Mesothelial cell of epicardium (in vitro differentiated cells): ENCODE results near the gene AHNAK2. TPM values are rescaled to one million over a fixed set of nuclear protein-coding genes. Genes with fewer than 3 reads are reported as not detected.
"Not testable (repeated sequence)": the region's sequence is repeated elsewhere in the genome, so short reads cannot be mapped to it uniquely, and the experiment has no call there.

Experiments used
- DNase-seq, 2 experiments: peaks; one replicate each; pipeline ENCODE4 v3.0.0; 2021; ENCODE audit warnings: low spot score in 2 of 2; ENCODE audit not compliant: unreplicated experiment in 2 of 2
- H3K27ac Mint-ChIP-seq: 2 replicates; pipeline ENCODE4 v1.8.0; 2021; ENCODE audit warnings: mixed read lengths
- H3K27me3 Mint-ChIP-seq: 2 replicates; pipeline ENCODE4 v1.8.0; 2021; ENCODE audit warnings: low read depth, mixed read lengths
- H3K36me3 Mint-ChIP-seq: 2 replicates; pipeline ENCODE4 v1.8.0; 2021; ENCODE audit warnings: mixed read lengths
- H3K4me1 Mint-ChIP-seq: 2 replicates; pipeline ENCODE4 v1.8.0; 2021; ENCODE audit warnings: mixed read lengths
- H3K4me3 Mint-ChIP-seq: 2 replicates; pipeline ENCODE4 v1.8.0; 2021; ENCODE audit warnings: mild to moderate bottlenecking, moderate library complexity, mixed read lengths
- H3K9me3 Mint-ChIP-seq: 2 replicates; pipeline ENCODE4 v1.8.0; 2021; ENCODE audit warnings: mixed read lengths
- total RNA-seq: library from RNA; stranded (reverse); gene quantifications from 3 replicates; pipeline ENCODE4 v1.2.1, GENCODE V29; 2021
- TF ChIP-seq, protein P1 (sequence below): fragments of 200-600 bp; sonication (generic); IDR thresholded peaks from one replicate; pipeline ENCODE4 v1.5.0; 2021; ENCODE audit warnings: antibody characterized with exemption; ENCODE audit not compliant: unreplicated experiment

Gene AHNAK2
- total RNA-seq, 1 donor from 2014 or later = 2.8 TPM

DNA sequence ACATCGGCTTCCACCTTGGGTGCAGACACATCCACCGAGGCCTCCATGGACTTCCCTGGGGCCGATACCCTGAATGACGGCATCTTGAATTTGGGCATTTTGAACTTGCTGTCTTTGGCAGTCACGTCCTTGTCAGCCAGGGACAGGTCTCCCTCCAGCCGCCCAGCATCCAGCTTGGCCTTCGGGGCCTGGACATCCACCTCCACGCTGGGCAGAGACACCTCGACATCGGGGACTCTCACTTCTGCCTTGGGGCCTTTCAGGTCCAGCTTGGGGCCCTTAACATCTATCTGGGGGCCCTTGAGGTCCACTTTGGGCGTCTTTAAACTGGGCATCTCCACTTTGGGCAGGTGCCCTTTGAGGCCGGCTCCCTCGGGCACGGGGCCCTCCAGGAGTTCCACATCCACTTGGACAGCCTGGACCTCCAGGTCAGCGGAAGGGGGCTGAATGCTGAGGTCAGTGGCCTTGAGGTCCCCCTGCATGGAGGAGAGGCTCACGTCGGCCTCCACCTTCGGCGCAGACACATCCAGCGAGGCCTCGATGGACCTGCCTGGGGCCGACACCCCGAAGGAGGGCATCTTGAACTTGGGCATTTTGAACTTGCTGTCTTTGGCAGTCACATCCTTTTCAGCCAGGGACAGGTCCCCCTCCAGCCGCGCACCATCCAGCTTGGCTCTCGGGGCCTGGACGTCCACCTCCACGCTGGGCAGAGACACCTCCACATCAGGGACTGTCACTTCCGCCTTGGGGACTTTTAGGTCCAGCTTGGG, 33.6 kb downstream of the AHNAK2 start:
- peaks cover 15% of the 10 kb centered on the region for H3K27me3 Mint-ChIP-seq
- not testable (repeated sequence) for H3K4me1 Mint-ChIP-seq, DNase-seq

DNA sequence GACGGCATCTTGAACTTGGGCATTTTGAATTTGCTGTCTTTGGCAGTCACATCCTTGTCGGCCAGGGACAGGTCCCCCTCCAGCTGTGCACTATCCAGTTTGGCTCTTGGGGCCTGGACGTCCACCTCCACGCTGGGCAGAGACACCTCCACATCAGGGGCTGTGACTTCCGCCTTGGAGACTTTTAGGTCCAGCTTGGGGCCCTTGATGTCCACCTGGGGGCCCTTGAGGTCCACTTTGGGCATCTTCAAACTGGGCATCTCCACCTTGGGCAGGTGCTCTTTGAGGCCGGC, 34.2 kb downstream of the AHNAK2 start:
- not testable (repeated sequence) for H3K9me3 Mint-ChIP-seq, DNase-seq, H3K36me3 Mint-ChIP-seq, H3K4me1 Mint-ChIP-seq, H3K4me3 Mint-ChIP-seq, H3K27ac Mint-ChIP-seq
- H3K27me3 Mint-ChIP-seq = peaks cover 21% of the 10 kb centered on the region

More for the DNA sequence above, 33.6 kb downstream of the AHNAK2 start:
- H3K27ac Mint-ChIP-seq, H3K36me3 Mint-ChIP-seq, H3K4me3 Mint-ChIP-seq, H3K9me3 Mint-ChIP-seq: not testable (repeated sequence)

DNA sequence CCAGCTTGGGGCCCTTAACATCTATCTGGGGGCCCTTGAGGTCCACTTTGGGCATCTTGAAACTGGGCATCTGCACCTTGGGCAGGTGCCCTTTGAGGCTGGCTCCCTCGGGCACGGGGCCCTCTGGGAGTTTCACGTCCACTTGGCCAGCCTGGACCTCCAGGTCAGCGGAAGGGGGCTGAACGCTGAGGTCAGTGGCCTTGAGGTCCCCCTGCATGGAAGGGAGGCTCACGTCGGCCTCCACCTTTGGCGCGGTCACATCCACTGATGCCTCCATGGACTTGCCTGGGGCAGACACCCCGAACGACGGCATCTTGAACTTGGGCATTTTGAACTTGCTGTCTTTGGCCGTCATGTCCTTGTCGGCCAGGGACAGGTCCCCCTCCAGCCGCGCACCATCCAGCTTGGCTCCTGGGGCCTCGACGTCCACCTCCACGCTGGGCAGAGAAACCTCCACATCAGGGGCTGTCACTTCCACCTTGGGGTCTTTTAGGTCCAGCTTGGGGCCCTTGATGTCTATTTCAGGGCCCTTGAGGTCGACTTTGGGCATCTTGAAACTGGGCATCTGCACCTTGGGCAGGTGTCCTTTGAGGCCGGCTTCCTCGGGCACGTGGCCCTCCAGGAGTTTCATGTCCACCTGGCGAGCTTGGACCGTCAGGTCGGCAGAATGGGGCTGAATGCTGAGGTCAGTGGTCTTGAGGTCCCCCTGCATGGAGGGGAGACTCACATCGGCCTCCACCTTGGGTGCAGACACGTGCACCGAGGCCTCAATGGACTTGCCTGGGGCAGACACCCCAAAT, 34.8 kb downstream of the AHNAK2 start:
- not testable (repeated sequence) for H3K27ac Mint-ChIP-seq, H3K9me3 Mint-ChIP-seq, H3K4me3 Mint-ChIP-seq, H3K36me3 Mint-ChIP-seq, DNase-seq, H3K4me1 Mint-ChIP-seq
- H3K27me3 Mint-ChIP-seq = peaks cover 27% of the 10 kb centered on the region

DNA sequence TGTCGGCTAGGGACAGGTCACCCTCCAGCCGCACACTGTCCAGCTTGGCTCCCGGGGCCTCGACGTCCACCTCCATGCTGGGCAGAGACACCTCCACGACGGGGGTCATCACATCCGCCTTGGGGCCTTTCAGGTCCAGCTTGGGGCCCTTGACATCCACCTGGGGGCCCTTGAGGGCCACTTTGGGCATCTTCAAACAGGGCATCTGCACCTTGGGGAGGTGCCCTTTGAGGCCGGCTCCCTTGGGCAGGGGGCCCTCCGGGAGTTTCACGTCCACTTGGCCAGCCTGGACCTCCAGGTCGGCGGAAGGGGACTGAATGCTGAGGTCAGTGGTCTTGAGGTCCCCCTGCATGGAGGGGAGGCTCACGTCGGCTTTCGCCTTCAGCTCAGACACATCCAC, 35.6 kb downstream of the AHNAK2 start:
- Mint-ChIP-seq H3K27ac (no peak overlapping the region), H3K27me3 (peaks cover 35% of the 10 kb centered on the region), H3K9me3 (no peaks in the 10 kb centered on the region), H3K36me3 (no peaks in the 10 kb centered on the region), H3K4me3 (no peak overlapping the region), H3K4me1 (no peaks in the 10 kb centered on the region)
- TF ChIP-seq, protein P1, sequence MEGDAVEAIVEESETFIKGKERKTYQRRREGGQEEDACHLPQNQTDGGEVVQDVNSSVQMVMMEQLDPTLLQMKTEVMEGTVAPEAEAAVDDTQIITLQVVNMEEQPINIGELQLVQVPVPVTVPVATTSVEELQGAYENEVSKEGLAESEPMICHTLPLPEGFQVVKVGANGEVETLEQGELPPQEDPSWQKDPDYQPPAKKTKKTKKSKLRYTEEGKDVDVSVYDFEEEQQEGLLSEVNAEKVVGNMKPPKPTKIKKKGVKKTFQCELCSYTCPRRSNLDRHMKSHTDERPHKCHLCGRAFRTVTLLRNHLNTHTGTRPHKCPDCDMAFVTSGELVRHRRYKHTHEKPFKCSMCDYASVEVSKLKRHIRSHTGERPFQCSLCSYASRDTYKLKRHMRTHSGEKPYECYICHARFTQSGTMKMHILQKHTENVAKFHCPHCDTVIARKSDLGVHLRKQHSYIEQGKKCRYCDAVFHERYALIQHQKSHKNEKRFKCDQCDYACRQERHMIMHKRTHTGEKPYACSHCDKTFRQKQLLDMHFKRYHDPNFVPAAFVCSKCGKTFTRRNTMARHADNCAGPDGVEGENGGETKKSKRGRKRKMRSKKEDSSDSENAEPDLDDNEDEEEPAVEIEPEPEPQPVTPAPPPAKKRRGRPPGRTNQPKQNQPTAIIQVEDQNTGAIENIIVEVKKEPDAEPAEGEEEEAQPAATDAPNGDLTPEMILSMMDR = no peak
- DNase-seq = no peak

DNA sequence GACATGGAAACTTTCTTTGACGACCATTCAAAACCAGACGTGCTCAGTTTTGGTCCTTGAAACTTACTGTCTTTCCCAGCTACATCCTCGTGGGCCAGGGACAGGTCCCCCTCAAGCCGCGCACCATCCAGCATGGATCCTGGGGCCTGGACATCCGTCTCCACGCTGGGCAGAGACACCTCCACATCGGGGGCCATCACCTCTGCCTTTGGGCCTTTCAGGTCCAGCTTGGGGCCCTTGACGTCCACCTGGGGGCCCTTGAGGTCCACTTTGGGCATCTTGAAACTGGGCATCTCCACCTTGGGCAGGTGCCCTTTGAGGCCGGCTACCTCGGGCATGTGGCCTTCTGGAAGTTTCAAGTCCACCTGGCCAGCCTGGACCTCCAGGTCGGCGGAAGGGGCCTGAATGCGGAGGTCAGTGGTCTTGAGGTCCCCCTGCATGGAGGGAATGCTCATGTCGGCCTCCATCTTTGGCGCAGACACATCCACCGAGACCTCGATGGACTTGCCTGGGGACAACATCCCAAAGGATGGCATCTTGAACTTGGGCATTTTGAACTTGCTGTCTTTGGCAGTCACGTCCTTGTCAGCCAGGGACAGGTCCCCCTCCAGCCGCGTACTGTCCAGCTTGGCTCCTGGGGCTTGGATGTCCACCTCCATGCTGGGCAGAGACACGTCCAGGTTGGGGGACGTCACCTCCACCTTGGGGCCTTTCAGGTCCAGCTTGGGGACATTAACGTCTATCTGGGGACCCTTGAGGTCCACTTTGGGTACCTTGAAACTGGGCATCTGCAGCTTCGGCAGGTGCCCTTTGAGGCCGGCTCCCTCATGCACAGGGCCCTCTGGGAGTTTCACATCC, 36.4 kb downstream of the AHNAK2 start:
- no peak overlapping the region for H3K4me3 Mint-ChIP-seq
- TF ChIP-seq, protein P1 = no peak
- DNase-seq = no peak
- peaks cover 43% of the 10 kb centered on the region for H3K27me3 Mint-ChIP-seq
- no peak overlapping the region for H3K27ac Mint-ChIP-seq
- no peaks in the 10 kb centered on the region for H3K36me3 Mint-ChIP-seq
- no peaks in the 10 kb centered on the region for H3K9me3 Mint-ChIP-seq
- H3K4me1 Mint-ChIP-seq = no peaks in the 10 kb centered on the region

DNA sequence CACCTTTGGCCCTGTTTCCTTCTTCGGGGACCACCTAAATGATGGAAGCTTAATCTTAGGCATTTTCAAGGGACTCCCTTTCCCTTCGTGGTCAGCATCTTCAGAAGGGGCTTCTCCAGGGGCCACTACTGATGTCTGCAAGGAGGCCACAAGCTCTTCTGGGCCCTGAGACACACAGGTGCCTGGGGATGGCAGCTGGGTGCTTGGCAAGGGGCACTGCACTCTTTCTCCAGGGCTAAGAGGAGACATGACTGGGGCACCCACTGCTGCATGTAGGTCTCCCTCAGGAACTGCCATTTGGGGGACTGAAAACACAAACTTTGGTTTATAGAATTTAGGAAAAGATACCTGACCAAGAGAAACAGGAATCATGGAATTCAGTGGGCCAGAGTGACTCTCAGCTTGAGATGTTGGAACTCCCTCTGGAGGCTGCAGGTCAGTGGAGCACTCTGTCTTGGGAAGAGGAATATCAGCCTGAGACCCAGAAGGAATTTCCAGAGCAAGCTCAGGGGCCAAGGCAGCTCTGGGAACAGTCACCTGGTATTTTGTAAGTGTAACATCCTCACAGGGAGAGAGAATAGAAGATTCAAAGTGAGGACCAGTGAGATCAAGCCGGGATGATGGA, 37.5 kb downstream of the AHNAK2 start:
- TF ChIP-seq, protein P1 = no peak
- Mint-ChIP-seq H3K27ac (no peak overlapping the region), H3K9me3 (no peaks in the 10 kb centered on the region), H3K27me3 (peaks cover 54% of the 10 kb centered on the region), H3K4me1 (no peaks in the 10 kb centered on the region), H3K36me3 (no peaks in the 10 kb centered on the region), H3K4me3 (no peak overlapping the region)
- DNase-seq = no peak
